GM23338 (cell line): ENCODE data around the gene NCKAP5.

Experiments
- CREB1 ChIP-seq: fragments of 250-450 bp; sonication (Bioruptor Pico); IDR thresholded peaks from 2 replicates; pipeline ENCODE4 v1.5.0; 2020; ENCODE audit warnings: low read depth, mild to moderate bottlenecking, moderate library complexity
- CTCF ChIP-seq, 2 experiments: fragments of 200-600 bp in 1 of 2; sonication (generic) in 1 of 2; conservative IDR thresholded peaks; 2 replicates each; pipeline versions ENCODE4 v1.5.1 to v1.6.1; 2016 to 2017; ENCODE audit warnings: antibody characterized with exemption in 2 of 2, low read depth in 2 of 2, mild to moderate bottlenecking in 2 of 2, moderate library complexity in 1 of 2
- EZH2 ChIP-seq: fragments of 200-600 bp; sonication (generic); IDR thresholded peaks from one replicate; pipeline ENCODE4 v1.8.0; 2017; ENCODE audit warnings: antibody characterized with exemption, mild to moderate bottlenecking, low read depth; ENCODE audit not compliant: unreplicated experiment
- EZH2phosphoT487 ChIP-seq: fragments of 200-600 bp; sonication (generic); IDR thresholded peaks from one replicate; pipeline ENCODE4 v1.8.1; 2018; ENCODE audit warnings: antibody characterized with exemption; ENCODE audit not compliant: unreplicated experiment
- NANOG ChIP-seq: IDR thresholded peaks from 2 replicates; pipeline ENCODE4 v1.6.1; 2016; ENCODE audit warnings: antibody characterized with exemption, borderline replicate concordance
- POLR2AphosphoS5 ChIP-seq: IDR thresholded peaks from 2 replicates; pipeline ENCODE4 v1.6.1; 2016; ENCODE audit warnings: antibody characterized with exemption, low read depth
- REST ChIP-seq: IDR thresholded peaks from one replicate; pipeline ENCODE4 v1.6.1; 2018; ENCODE audit warnings: antibody characterized with exemption; ENCODE audit not compliant: unreplicated experiment

- TF ChIP-seq NANOG (no peak), EZH2 (no peak), CTCF (conservative IDR thresholded peaks at IDR 0.05; ENCODE audit: low read depth in 2 of 2) (no peak), EZH2phosphoT487 (no peak), REST (no peak), POLR2AphosphoS5 (no peak), CREB1 (CRISPR knock-in tag) (no peak)
Measured at GRCh38 chr2:132766573-132766972, 801.7 kb downstream of the NCKAP5 start.
